ENCODE results near the gene BLOC1S3.

DNA sequence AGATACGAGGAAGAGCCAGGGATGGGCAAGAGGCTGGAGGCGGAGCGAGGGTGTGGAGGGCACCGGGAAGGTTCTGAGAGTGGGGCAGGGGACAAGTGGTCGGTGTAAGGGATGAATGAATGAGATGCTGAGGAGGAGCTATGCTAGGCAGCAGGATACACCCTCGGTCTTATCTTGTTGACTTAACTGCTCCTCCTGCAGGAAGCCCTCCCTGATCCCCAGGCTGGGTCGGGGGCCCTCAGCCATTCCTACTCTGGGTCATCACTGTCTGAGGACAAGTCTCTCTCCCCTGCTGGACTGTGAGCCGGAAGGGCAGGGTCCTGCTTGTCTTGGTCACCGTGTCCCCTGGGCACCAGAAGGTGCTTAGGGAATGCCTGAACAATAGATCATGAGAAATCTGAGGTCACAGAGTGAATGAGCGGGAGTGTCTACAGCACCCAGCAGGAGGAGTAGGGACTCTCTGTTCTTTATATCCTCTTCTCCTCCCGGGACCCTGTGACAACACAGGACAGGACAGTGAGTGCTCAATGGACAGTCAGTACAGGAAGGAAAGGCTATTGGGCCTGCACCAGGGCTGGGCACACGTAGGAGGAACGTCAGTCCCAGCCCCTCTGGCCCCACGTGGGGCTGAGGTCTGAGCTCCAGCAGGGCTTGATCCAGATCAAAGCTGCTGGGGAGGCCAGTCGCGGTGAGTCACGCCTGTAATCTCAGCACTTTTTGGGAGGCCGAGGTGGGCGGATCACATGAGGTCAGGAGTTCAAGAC, 24.3 kb upstream of the BLOC1S3 start:
- TF ChIP-seq, protein P1, sequence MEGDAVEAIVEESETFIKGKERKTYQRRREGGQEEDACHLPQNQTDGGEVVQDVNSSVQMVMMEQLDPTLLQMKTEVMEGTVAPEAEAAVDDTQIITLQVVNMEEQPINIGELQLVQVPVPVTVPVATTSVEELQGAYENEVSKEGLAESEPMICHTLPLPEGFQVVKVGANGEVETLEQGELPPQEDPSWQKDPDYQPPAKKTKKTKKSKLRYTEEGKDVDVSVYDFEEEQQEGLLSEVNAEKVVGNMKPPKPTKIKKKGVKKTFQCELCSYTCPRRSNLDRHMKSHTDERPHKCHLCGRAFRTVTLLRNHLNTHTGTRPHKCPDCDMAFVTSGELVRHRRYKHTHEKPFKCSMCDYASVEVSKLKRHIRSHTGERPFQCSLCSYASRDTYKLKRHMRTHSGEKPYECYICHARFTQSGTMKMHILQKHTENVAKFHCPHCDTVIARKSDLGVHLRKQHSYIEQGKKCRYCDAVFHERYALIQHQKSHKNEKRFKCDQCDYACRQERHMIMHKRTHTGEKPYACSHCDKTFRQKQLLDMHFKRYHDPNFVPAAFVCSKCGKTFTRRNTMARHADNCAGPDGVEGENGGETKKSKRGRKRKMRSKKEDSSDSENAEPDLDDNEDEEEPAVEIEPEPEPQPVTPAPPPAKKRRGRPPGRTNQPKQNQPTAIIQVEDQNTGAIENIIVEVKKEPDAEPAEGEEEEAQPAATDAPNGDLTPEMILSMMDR (IDR thresholded peaks at IDR 0.05), result no peak
- no peak for TF ChIP-seq POLR2A (IDR thresholded peaks at IDR 0.05)

All from thyroid gland (tissue), 4 donors.